Myocyte (in vitro differentiated cells): ENCODE results near the gene GLIPR2. TPM values are rescaled to one million over a fixed set of nuclear protein-coding genes. Genes with fewer than 3 reads are reported as not detected.

Experiments
- DNase-seq: peaks from one replicate; pipeline ENCODE4 v3.0.0-alpha.2; 2012; ENCODE audit warnings: low read depth
- total RNA-seq: library from RNA; depleted of rRNA; stranded (reverse); fragments of >200 nt; gene quantifications from 2 replicates; pipeline ENCODE4 v1.2.3, GENCODE V29; 2014

GLIPR2 gene
- total RNA-seq, 1 donor from 2014 or later: 24.2 TPM

- DNase-seq: peak; percentile 49
Measured at GRCh38 chr9:36192196-36192595, 55.7 kb downstream of the GLIPR2 start.

- DNase-seq: no peak
Measured at GRCh38 chr9:36193023-36193422, 56.5 kb downstream of the GLIPR2 start.

GRCh38 chr9:36194326-36195000 is 57.9 kb downstream of the GLIPR2 start:
- no peak for DNase-seq

GRCh38 chr9:36204906-36205547 is 68.5 kb downstream of the GLIPR2 start:
- no peak for DNase-seq

- DNase-seq: peak; percentile 67
Measured at GRCh38 chr9:36207016-36207415, 70.5 kb downstream of the GLIPR2 start.

GRCh38 chr9:36207546-36208012 is 71.0 kb downstream of the GLIPR2 start:
- DNase-seq: no peak

- no peak for DNase-seq
Measured at GRCh38 chr9:36208521-36209253, 72.2 kb downstream of the GLIPR2 start.

- DNase-seq: no peak
Measured at GRCh38 chr9:36210722-36211121, 74.2 kb downstream of the GLIPR2 start.

GRCh38 chr9:36211510-36211909 is 75.0 kb downstream of the GLIPR2 start:
- no peak for DNase-seq

GRCh38 chr9:36213387-36213786 is 76.9 kb downstream of the GLIPR2 start:
- DNase-seq: peak; percentile 50

Other genes with a start within 250 kb of the GLIPR2 start
- 0.37 and 1.5 TPM in 2 replicates for gene HRCT1, start 230.5 kb upstream of the GLIPR2 start, total RNA-seq
- gene SPAAR, start 227.2 kb upstream of the GLIPR2 start, total RNA-seq: not detected in 2 replicates
- gene OR2S2, start 178.6 kb upstream of the GLIPR2 start, total RNA-seq: not detected in 2 replicates
- 9.8 and 11.1 TPM in 2 replicates for gene RECK, start 99.8 kb upstream of the GLIPR2 start, total RNA-seq
- gene CCIN, start 32.7 kb downstream of the GLIPR2 start, total RNA-seq: 0.26 and 1.2 TPM in 2 replicates
- 186 and 193 TPM in 2 replicates for gene CLTA, start 54.2 kb downstream of the GLIPR2 start, total RNA-seq
- 16.2 and 18.6 TPM in 2 replicates for gene GNE, start 121.7 kb downstream of the GLIPR2 start, total RNA-seq